HFFc6 (cell line): ENCODE data around the gene FASTKD2. TPM values are rescaled to one million over a fixed set of nuclear protein-coding genes. Genes with fewer than 3 reads are reported as not detected.

ENCODE experiments used
- DNase-seq: peaks from one replicate; pipeline ENCODE4 v3.0.0-alpha.2; 2018
- H3K27ac Mint-ChIP-seq: 2 replicates; pipeline ENCODE4 v1.8.0; 2020; ENCODE audit warnings: mild to moderate bottlenecking, mixed read lengths
- H3K27me3 Mint-ChIP-seq: 2 replicates; pipeline ENCODE4 v1.8.0; 2021; ENCODE audit warnings: mild to moderate bottlenecking, moderate library complexity, mixed read lengths; ENCODE audit not compliant: insufficient read depth
- H3K36me3 Mint-ChIP-seq: 2 replicates; pipeline ENCODE4 v1.8.0; 2021; ENCODE audit warnings: low read depth, mixed read lengths
- H3K4me1 Mint-ChIP-seq: 2 replicates; pipeline ENCODE4 v1.8.0; 2020; ENCODE audit warnings: low read depth, mixed read lengths
- H3K4me3 Mint-ChIP-seq: 2 replicates; pipeline ENCODE4 v1.8.0; 2020; ENCODE audit warnings: mild to moderate bottlenecking, moderate library complexity, mixed read lengths
- H3K9me3 Mint-ChIP-seq: 2 replicates; pipeline ENCODE4 v1.8.0; 2020; ENCODE audit warnings: mild to moderate bottlenecking, mixed read lengths
- total RNA-seq, 6 experiments: library from RNA; stranded (reverse); fragmentation: NEBNext Ultra II Directional; extraction: Animal tissue kit (Norgen Biotek cat#: 25700); gene quantifications; 2 replicates in 1 of 6; 3 replicates in 5 of 6; pipeline ENCODE4 v1.2.3, GENCODE V29; 2021
- TF ChIP-seq, protein P1 (sequence below): fragments of 200-600 bp; sonication (generic); IDR thresholded peaks from 2 replicates; pipeline ENCODE4 v1.5.0; 2021; ENCODE audit warnings: antibody characterized with exemption, mild to moderate bottlenecking

The FASTKD2 gene
- total RNA-seq, 6 experiments from 2014 or later = 20.3 to 27.2 (median 25.4) TPM

GRCh38 chr2:206740800-206741199 lies 24.6 kb upstream of the FASTKD2 start:
- Mint-ChIP-seq H3K9me3 (no peaks in the 10 kb centered on the region), H3K36me3 (no peaks in the 10 kb centered on the region), H3K27me3 (no peaks in the 10 kb centered on the region), H3K4me1 (no peaks in the 10 kb centered on the region), H3K27ac (no peak overlapping the region), H3K4me3 (no peak overlapping the region)
- TF ChIP-seq, protein P1, sequence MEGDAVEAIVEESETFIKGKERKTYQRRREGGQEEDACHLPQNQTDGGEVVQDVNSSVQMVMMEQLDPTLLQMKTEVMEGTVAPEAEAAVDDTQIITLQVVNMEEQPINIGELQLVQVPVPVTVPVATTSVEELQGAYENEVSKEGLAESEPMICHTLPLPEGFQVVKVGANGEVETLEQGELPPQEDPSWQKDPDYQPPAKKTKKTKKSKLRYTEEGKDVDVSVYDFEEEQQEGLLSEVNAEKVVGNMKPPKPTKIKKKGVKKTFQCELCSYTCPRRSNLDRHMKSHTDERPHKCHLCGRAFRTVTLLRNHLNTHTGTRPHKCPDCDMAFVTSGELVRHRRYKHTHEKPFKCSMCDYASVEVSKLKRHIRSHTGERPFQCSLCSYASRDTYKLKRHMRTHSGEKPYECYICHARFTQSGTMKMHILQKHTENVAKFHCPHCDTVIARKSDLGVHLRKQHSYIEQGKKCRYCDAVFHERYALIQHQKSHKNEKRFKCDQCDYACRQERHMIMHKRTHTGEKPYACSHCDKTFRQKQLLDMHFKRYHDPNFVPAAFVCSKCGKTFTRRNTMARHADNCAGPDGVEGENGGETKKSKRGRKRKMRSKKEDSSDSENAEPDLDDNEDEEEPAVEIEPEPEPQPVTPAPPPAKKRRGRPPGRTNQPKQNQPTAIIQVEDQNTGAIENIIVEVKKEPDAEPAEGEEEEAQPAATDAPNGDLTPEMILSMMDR = no peak
- DNase-seq = no peak

DNA sequence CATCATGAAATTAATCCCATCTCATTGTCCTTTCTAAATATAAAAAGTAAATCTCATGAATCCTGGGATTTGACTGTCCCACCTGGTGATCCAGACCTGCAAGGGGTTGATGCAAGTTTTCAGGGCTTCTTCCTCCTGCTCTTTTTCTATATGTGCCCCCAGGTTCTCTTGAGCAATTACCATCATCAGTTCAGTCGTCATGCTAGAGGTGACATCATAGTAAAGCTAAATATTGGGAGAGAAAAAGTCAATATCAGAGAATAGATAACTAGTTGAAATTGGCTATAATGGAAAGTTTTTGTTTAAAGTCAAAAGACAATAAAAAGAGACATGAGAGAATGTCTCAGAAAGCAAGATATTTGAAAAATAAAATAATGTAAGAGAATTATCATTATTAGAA lies 8.6 kb upstream of the FASTKD2 start:
- H3K4me1 Mint-ChIP-seq = no peaks in the 10 kb centered on the region
- H3K36me3 Mint-ChIP-seq = no peaks in the 10 kb centered on the region
- H3K27me3 Mint-ChIP-seq = peaks cover 8% of the 10 kb centered on the region
- no peak overlapping the region for H3K27ac Mint-ChIP-seq
- DNase-seq = no peak
- no peaks in the 10 kb centered on the region for H3K9me3 Mint-ChIP-seq
- H3K4me3 Mint-ChIP-seq = no peak overlapping the region
- TF ChIP-seq, protein P1 = no peak

GRCh38 chr2:206764673-206765241 lies 649 bp upstream of the FASTKD2 start:
- Mint-ChIP-seq H3K27ac (peak overlapping the region; percentile 100), H3K36me3 (peaks cover 10% of the 10 kb centered on the region; the same call in 1 of the 2 replicates), H3K4me3 (peak overlapping the region; percentile 98), H3K9me3 (no peaks in the 10 kb centered on the region), H3K4me1 (peaks cover 31% of the 10 kb centered on the region), H3K27me3 (peaks cover 3% of the 10 kb centered on the region)
- no peak for DNase-seq
- TF ChIP-seq, protein P1 = no peak

DNA sequence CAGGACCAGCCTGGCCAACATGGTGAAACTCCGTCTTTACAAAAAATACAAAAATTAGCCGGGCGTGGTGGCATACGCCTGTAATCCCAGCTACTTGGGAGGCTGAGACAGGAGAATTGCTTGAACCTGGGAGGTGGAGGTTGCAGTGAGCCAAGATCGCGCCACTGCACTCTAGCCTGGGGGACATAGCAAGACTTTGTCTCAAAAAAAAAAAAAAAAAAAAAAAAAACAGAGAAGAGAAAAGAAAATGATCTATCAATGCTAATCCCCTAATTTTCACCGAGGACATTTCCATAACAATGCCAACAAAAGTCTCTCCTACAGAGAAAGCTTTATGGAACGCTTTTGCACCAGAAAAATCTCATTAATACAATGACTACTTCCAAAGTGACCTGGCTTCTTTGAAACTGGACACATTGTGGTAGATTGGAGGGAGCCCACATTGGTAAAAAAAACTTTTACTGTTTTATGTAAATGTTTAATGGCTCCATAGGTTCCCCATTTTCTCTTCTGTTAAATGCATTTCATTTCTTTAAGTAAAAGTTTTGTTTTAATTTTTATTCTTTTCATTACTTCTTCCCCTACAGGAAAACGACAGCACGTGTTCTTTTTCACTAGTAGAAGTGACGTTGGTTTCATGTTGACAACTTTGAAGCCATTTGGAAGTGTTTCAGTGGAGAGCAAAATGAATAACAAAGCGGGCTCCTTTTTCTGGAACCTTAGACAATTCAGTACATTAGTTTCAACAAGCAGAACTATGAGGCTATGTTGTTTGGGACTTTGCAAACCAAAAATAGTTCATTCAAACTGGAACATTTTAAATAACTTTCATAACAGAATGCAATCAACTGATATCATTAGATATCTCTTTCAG lies 888 bp downstream of the FASTKD2 start:
- TF ChIP-seq, protein P1 = no peak
- Mint-ChIP-seq H3K27me3 (no peaks in the 10 kb centered on the region; the same call in none of the 2 replicates), H3K4me3 (peak overlapping the region; percentile 98)

GRCh38 chr2:206774871-206775270 lies 9.5 kb downstream of the FASTKD2 start:
- Mint-ChIP-seq H3K27ac (no peak overlapping the region), H3K4me1 (no peaks in the 10 kb centered on the region), H3K27me3 (no peaks in the 10 kb centered on the region), H3K36me3 (peaks cover 68% of the 10 kb centered on the region), H3K9me3 (peaks cover 10% of the 10 kb centered on the region), H3K4me3 (no peak overlapping the region)
- TF ChIP-seq, protein P1 = no peak
- no peak for DNase-seq

More for the DNA sequence above, 888 bp downstream of the FASTKD2 start:
- no peak for DNase-seq
- Mint-ChIP-seq H3K4me1 (peaks cover 31% of the 10 kb centered on the region), H3K36me3 (peaks cover 10% of the 10 kb centered on the region; the same call in 1 of the 2 replicates), H3K27ac (peak overlapping the region; percentile 100), H3K9me3 (no peaks in the 10 kb centered on the region)
